ENCODE measurements around the gene CX3CR1. TPM values are rescaled to one million over a fixed set of nuclear protein-coding genes. Genes with fewer than 3 reads are reported as not detected.

CX3CR1 gene
- total and polyA plus RNA-seq, 7 donors = 0.03 to 1.9 (median 0.55) TPM

DNA sequence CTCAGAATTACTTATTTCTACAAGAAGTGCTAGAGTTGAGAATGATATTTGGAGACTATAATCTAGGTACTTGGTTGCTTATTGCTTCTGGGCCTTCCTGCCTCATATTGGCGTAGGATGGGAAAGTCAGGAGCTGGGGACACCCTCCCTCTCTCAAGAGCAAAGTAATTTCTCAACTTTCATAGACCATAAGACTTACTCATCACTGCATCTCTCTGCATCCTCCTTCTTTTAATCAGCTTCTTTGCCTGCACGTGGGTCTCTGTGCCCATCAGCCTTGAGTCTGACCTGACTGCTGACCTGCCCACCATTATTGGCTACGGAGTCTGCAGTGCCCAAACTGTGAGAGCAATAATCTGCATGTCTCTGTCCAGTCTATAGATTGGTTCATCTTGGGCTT lies 60.1 kb downstream of the CX3CR1 start:
- no peak for ATAC-seq
- no peak overlapping the region for H3K4me3 ChIP-seq
- H3K9me3 ChIP-seq = no peaks in the 10 kb centered on the region
- no peak overlapping the region for H3K27ac ChIP-seq
- DNase-seq = no peak
- WGBS, 3 donors = 89 to 90% (median 90%) methylated on average over 3 of the region's 3 CpGs
- TF ChIP-seq CTCF (IDR thresholded peaks at IDR 0.05) = no peak
- no peaks in the 10 kb centered on the region for H3K4me1 ChIP-seq
- H3K36me3 ChIP-seq (ENCODE audit: insufficient read depth in 1 of 2, low read depth in 1 of 2) = no peaks in the 10 kb centered on the region
- intact Hi-C loops (cut with DNase I) = no loop called here
- no peaks in the 10 kb centered on the region for H3K27me3 ChIP-seq (ENCODE audit: insufficient read depth in 3 of 3, low read length in 2 of 3)

DNA sequence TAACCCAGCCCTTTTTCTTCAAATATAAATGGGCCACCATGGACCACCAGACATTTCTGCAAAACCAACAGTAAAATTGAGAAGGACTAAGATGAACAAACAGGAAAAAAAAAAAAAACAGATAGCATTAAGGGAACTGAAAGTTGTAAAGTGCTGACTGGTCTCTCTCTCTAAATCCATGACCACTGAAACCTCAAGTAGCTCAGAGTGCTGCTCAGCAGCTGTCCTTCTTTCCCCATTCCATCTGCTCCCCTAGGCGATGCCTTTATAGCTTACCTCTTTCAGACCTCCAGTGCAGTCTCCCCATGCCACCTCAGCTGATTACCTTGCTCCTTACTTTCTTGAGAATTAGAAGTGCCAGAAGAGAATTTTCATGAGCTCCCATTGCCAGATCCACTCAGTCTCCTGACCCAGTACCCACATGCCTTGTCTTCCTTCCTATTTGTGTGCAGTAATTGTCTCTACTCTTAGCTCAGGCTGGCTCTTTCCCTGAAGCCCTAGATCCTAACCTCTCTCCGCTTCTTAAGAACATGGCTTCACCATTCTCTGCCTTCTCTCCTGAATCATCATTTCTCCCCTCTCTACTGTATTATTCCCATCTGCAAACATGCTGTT lies 63.6 kb downstream of the CX3CR1 start:
- Histone ChIP-seq H3K4me3 (no peak overlapping the region), H3K4me1 (no peaks in the 10 kb centered on the region), H3K27ac (no peak overlapping the region), H3K36me3 (ENCODE audit: insufficient read depth in 1 of 2, low read depth in 1 of 2) (no peaks in the 10 kb centered on the region), H3K9me3 (no peaks in the 10 kb centered on the region), H3K27me3 (ENCODE audit: insufficient read depth in 3 of 3, low read length in 2 of 3) (no peaks in the 10 kb centered on the region)
- intact Hi-C loops (cut with DNase I) = no loop called here
- no peak for ATAC-seq
- no peak for DNase-seq
- 75 to 88% (median 84%) methylated on average over 2 of the region's 2 CpGs for WGBS, 3 donors
- no peak for TF ChIP-seq CTCF (IDR thresholded peaks at IDR 0.05)

DNA sequence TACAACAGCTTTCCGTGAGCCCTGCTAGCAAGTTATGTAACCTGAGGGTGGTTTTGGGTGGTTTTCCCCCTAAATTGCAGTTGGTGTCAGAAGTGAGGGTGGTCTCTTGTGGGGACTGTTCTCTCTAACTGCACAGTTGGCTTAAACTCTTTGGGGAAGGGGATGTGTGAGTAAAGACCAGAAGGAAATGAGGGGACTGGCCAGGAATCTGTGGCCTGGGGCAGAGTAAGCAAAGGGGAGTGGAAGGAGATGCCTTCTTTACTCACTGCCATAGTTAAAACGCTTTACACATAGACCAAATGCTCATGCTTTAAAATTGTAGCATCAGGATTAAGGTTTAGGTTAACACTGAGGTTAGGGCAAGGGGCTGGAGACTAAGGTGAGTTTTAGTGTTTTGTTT lies 66.2 kb downstream of the CX3CR1 start:
- Histone ChIP-seq H3K27ac (no peak overlapping the region), H3K36me3 (ENCODE audit: insufficient read depth in 1 of 2, low read depth in 1 of 2) (no peaks in the 10 kb centered on the region), H3K9me3 (no peaks in the 10 kb centered on the region), H3K27me3 (ENCODE audit: insufficient read depth in 3 of 3, low read length in 2 of 3) (no peaks in the 10 kb centered on the region), H3K4me1 (peaks cover 2% of the 10 kb centered on the region), H3K4me3 (no peak overlapping the region)
- no peak for DNase-seq
- ATAC-seq = no peak
- 69 to 76% (median 71%) methylated on average over 2 of the region's 2 CpGs for WGBS, 3 donors
- intact Hi-C loops (cut with DNase I) = no loop called here
- TF ChIP-seq CTCF (IDR thresholded peaks at IDR 0.05) = no peak

Other genes with a start within 250 kb of the CX3CR1 start
- under 1 TPM in 1 of 4 donors, not detected in 3; 0.05 TPM for gene SCN11A, start 228.1 kb downstream of the CX3CR1 start, total RNA-seq
- under 1 TPM in 2 of 3 donors, not detected in 1; 0.03 to 0.04 TPM for gene SCN11A, start 228.1 kb downstream of the CX3CR1 start, polyA plus RNA-seq
- gene WDR48, start 228.0 kb downstream of the CX3CR1 start, total RNA-seq = 10 to 100 TPM; 16.0 to 27.6 (median 21.6) TPM
- gene WDR48, start 228.0 kb downstream of the CX3CR1 start, polyA plus RNA-seq = 10 to 100 TPM in 2 of 3 donors, 1 to 10 TPM in 1; 8.7 to 14.8 (median 10.8) TPM
- gene GORASP1, start 172.4 kb downstream of the CX3CR1 start, total RNA-seq = 10 to 100 TPM; 34.3 to 46.7 (median 42.6) TPM
- 10 to 100 TPM; 27.3 to 37.3 (median 34.4) TPM for gene GORASP1, start 172.4 kb downstream of the CX3CR1 start, polyA plus RNA-seq
- gene TTC21A, start 172.4 kb downstream of the CX3CR1 start, total RNA-seq = 1 to 10 TPM in 1 of 4 donors, under 1 TPM in 3; 0.52 to 1.2 (median 0.78) TPM
- gene TTC21A, start 172.4 kb downstream of the CX3CR1 start, polyA plus RNA-seq = under 1 TPM; 0.62 to 1.00 (median 0.98) TPM
- 10 to 100 TPM in 3 of 4 donors, 1 to 10 TPM in 1; 8.5 to 41.8 (median 30.0) TPM for gene CSRNP1, start 126.4 kb downstream of the CX3CR1 start, total RNA-seq
- gene CSRNP1, start 126.4 kb downstream of the CX3CR1 start, polyA plus RNA-seq = 10 to 100 TPM; 10.1 to 66.4 (median 14.0) TPM
- 1,000 to 10,000 TPM in 1 of 4 donors, 100 to 1,000 TPM in 3; 601 to 2,126 (median 834) TPM for gene XIRP1, start 87.4 kb downstream of the CX3CR1 start, total RNA-seq
- gene XIRP1, start 87.4 kb downstream of the CX3CR1 start, polyA plus RNA-seq = 100 to 1,000 TPM; 111 to 561 (median 523) TPM
- gene CCR8, start 49.7 kb upstream of the CX3CR1 start, total RNA-seq = not detected
- not detected for gene CCR8, start 49.7 kb upstream of the CX3CR1 start, polyA plus RNA-seq
- 10 to 100 TPM; 24.9 to 34.8 (median 30.4) TPM for gene SLC25A38, start 103.3 kb upstream of the CX3CR1 start, total RNA-seq
- 10 to 100 TPM; 29.1 to 86.5 (median 31.1) TPM for gene SLC25A38, start 103.3 kb upstream of the CX3CR1 start, polyA plus RNA-seq
- 100 to 1,000 TPM; 285 to 738 (median 504) TPM for gene RPSA, start 126.7 kb upstream of the CX3CR1 start, total RNA-seq
- gene RPSA, start 126.7 kb upstream of the CX3CR1 start, polyA plus RNA-seq = 1,000 to 10,000 TPM in 1 of 3 donors, 100 to 1,000 TPM in 2; 824 to 1,445 (median 961) TPM
- not detected for gene MOBP, start 187.6 kb upstream of the CX3CR1 start, total RNA-seq
- under 1 TPM in 2 of 3 donors, not detected in 1; 0.01 to 0.09 TPM for gene MOBP, start 187.6 kb upstream of the CX3CR1 start, polyA plus RNA-seq